IMR-90 (cell line): ENCODE measurements around the gene ABHD15. TPM values are rescaled to one million over a fixed set of nuclear protein-coding genes. Genes with fewer than 3 reads are reported as not detected.

ENCODE experiments used
- ATAC-seq: fragments of 200-7000 bp; cut with Tn5 transposase; 2 replicates; pipeline ENCODE4 v1.9.1; 2020; ENCODE audit warnings: low read depth, mild to moderate bottlenecking, moderate library complexity
- BruUV-seq: library from RNA; stranded (reverse); fragments of 400-500 nt; replicated peaks from 2 replicates; lab custom pipeline; 2021; lab: Mats Ljungman, UMichigan
- CTCF ChIA-PET: fragments of 300-600 bp; formaldehyde crosslinking; extraction: SDS; loops from one replicate; lab custom pipeline; 2021; ENCODE audit warnings: antibody characterized with exemption; lab: Yijun Ruan, JAX
- POLR2A ChIA-PET: fragments of 300-600 bp; sonication (Branson Sonifier 250); formaldehyde crosslinking; loops from one replicate; lab custom pipeline; 2022; ENCODE audit warnings: antibody characterized with exemption; ENCODE audit not compliant: unreplicated experiment; lab: Charles Lee
- DNase-seq: peaks from one replicate; pipeline ENCODE4 v3.0.0; 2013
- H2AFZ ChIP-seq: replicated peaks from 2 replicates; pipeline ENCODE3; 2013; ENCODE audit warnings: low read length, mild to moderate bottlenecking; ENCODE audit not compliant: poor library complexity
- H2AK5ac ChIP-seq: 2 replicates; pipeline ENCODE4 v1.6.1; 2013; ENCODE audit warnings: low read depth, low read length, inconsistent platforms
- H2AK9ac ChIP-seq: replicated peaks from 2 replicates; pipeline ENCODE3; 2013; ENCODE audit warnings: mild to moderate bottlenecking, low read depth, low read length, moderate library complexity; ENCODE audit not compliant: poor library complexity
- H2BK120ac ChIP-seq: 2 replicates; pipeline ENCODE4 v1.6.1; 2013; ENCODE audit warnings: low read depth, low read length, inconsistent platforms
- H2BK15ac ChIP-seq: 3 replicates; pipeline ENCODE4 v1.6.1; 2013; ENCODE audit warnings: low read depth, low read length, inconsistent platforms
- H2BK20ac ChIP-seq: 2 replicates; pipeline ENCODE4 v1.6.1; 2013; ENCODE audit warnings: low read depth, mild to moderate bottlenecking, inconsistent platforms, low read length, moderate library complexity
- H2BK5ac ChIP-seq: 2 replicates; pipeline ENCODE4 v1.6.1; 2013; ENCODE audit warnings: mild to moderate bottlenecking, low read depth, low read length, inconsistent platforms; ENCODE audit not compliant: poor library complexity, severe bottlenecking
- H3K14ac ChIP-seq: replicated peaks from 2 replicates; pipeline ENCODE4 v1.6.1; 2013; ENCODE audit warnings: low read depth, low read length, inconsistent platforms
- H3K18ac ChIP-seq: 2 replicates; pipeline ENCODE4 v1.6.1; 2013; ENCODE audit warnings: low read depth, low read length, control low read depth
- H3K23ac ChIP-seq: 2 replicates; pipeline ENCODE4 v1.6.1; 2013; ENCODE audit warnings: low read depth, low read length, inconsistent platforms
- H3K27ac ChIP-seq: 2 replicates; pipeline ENCODE4 v1.5.1; 2013; ENCODE audit warnings: mild to moderate bottlenecking, control low read depth, low read length; ENCODE audit not compliant: insufficient read depth
- H3K27me3 ChIP-seq: 2 replicates; pipeline ENCODE4 v1.6.1; 2013; ENCODE audit warnings: low read length; ENCODE audit not compliant: control insufficient read depth, insufficient read depth
- H3K36me3 ChIP-seq: 2 replicates; pipeline ENCODE4 v1.6.1; 2013; ENCODE audit warnings: low read length, mixed read lengths; ENCODE audit not compliant: control insufficient read depth, insufficient read depth
- H3K4ac ChIP-seq: 2 replicates; pipeline ENCODE4 v1.6.1; 2013; ENCODE audit warnings: low read depth, low read length, inconsistent platforms
- H3K4me1 ChIP-seq: 2 replicates; pipeline ENCODE4 v1.6.1; 2013; ENCODE audit warnings: low read length, mixed read lengths; ENCODE audit not compliant: control insufficient read depth, insufficient read depth
- H3K4me2 ChIP-seq: 2 replicates; pipeline ENCODE4 v1.6.1; 2013; ENCODE audit warnings: low read depth, mild to moderate bottlenecking, control low read depth, low read length, moderate library complexity
- H3K4me3 ChIP-seq: 2 replicates; pipeline ENCODE4 v1.5.1; 2013; ENCODE audit warnings: low read depth, mild to moderate bottlenecking, control low read depth, low read length, moderate library complexity; ENCODE audit not compliant: insufficient read depth
- H3K56ac ChIP-seq: 2 replicates; pipeline ENCODE4 v1.6.1; 2013; ENCODE audit warnings: low read length, inconsistent platforms; ENCODE audit not compliant: insufficient read depth; ENCODE audit errors: extremely low read depth
- H3K79me1 ChIP-seq, 2 experiments: 2 replicates each; pipeline ENCODE4 v1.6.1; 2013; ENCODE audit warnings: low read length in 2 of 2, inconsistent platforms in 1 of 2, low read depth in 1 of 2
- H3K9ac ChIP-seq: 2 replicates; pipeline ENCODE4 v1.6.1; 2013; ENCODE audit warnings: low read depth, low read length, control low read depth
- H3K9me1 ChIP-seq: 2 replicates; pipeline ENCODE4 v1.6.1; 2013; ENCODE audit warnings: low read length, inconsistent platforms; ENCODE audit not compliant: insufficient read depth
- H3K9me3 ChIP-seq: 2 replicates; pipeline ENCODE4 v1.6.1; 2013; ENCODE audit warnings: low read length; ENCODE audit not compliant: control insufficient read depth, insufficient read depth
- H4K20me1 ChIP-seq: 2 replicates; pipeline ENCODE4 v1.6.1; 2013; ENCODE audit warnings: low read length, inconsistent platforms; ENCODE audit not compliant: insufficient read depth
- H4K5ac ChIP-seq: 2 replicates; pipeline ENCODE4 v1.6.1; 2013; ENCODE audit warnings: mild to moderate bottlenecking, low read depth, low read length, control low read depth
- H4K8ac ChIP-seq, 2 experiments: 2 replicates each; pipeline ENCODE4 v1.6.1; 2013; ENCODE audit warnings: low read depth in 2 of 2, low read length in 2 of 2, control low read depth in 1 of 2, inconsistent platforms in 1 of 2
- H4K91ac ChIP-seq: 2 replicates; pipeline ENCODE4 v1.6.1; 2013; ENCODE audit warnings: low read depth, low read length, inconsistent platforms; ENCODE audit not compliant: insufficient read depth
- CEBPB ChIP-seq: IDR thresholded peaks from 2 replicates; pipeline ENCODE4 v1.6.1; 2012; ENCODE audit warnings: low read depth, low read length, improper control_type of control experiment
- CHD1 ChIP-seq: IDR thresholded peaks from 2 replicates; pipeline ENCODE4 v1.6.1; 2012; ENCODE audit warnings: low read depth, low read length, improper control_type of control experiment
- CTCF ChIP-seq: conservative IDR thresholded peaks from 2 replicates; pipeline ENCODE4 v1.5.1; 2012; ENCODE audit warnings: mild to moderate bottlenecking, low read depth, low read length, improper control_type of control experiment
- FOS ChIP-seq: fragments of 150-350 bp; IDR thresholded peaks from 2 replicates; pipeline ENCODE4 v1.6.1; 2016; ENCODE audit warnings: low read depth, low read length
- MAFK ChIP-seq: IDR thresholded peaks from 2 replicates; pipeline ENCODE4 v1.6.1; 2012; ENCODE audit warnings: low read depth, low read length, improper control_type of control experiment
- MAZ ChIP-seq: IDR thresholded peaks from 2 replicates; pipeline ENCODE4 v1.6.1; 2012; ENCODE audit warnings: low read depth, mild to moderate bottlenecking, low read length, improper control_type of control experiment, moderate library complexity, borderline replicate concordance
- MXI1 ChIP-seq: IDR thresholded peaks from 2 replicates; pipeline ENCODE4 v1.6.1; 2012; ENCODE audit warnings: low read depth, mild to moderate bottlenecking, low read length, moderate library complexity, borderline replicate concordance
- NFE2L2 ChIP-seq: fragments of 150-350 bp; IDR thresholded peaks from 2 replicates; pipeline ENCODE4 v1.6.1; 2016; ENCODE audit warnings: low read depth, mild to moderate bottlenecking, low read length
- POLR2A ChIP-seq: IDR thresholded peaks from 2 replicates; pipeline ENCODE4 v1.6.1; 2012; ENCODE audit warnings: mild to moderate bottlenecking, low read depth, low read length
- RAD21 ChIP-seq: IDR thresholded peaks from 2 replicates; pipeline ENCODE4 v1.6.1; 2012; ENCODE audit warnings: low read length, improper control_type of control experiment
- RFX5 ChIP-seq: IDR thresholded peaks from 2 replicates; pipeline ENCODE4 v1.8.0; 2012; ENCODE audit warnings: low read depth, mild to moderate bottlenecking, low read length, moderate library complexity
- SMC3 ChIP-seq: fragments of 150-350 bp; IDR thresholded peaks from 2 replicates; pipeline ENCODE4 v1.6.1; 2016; ENCODE audit warnings: low read depth, mild to moderate bottlenecking, antibody characterized with exemption, low read length, moderate library complexity
- WGBS, 2 experiments: methylation state at CpG; one replicate each; pipeline versions ENCODE4 v1.1.5 to v1.1.7; 2013; ENCODE audit warnings: missing lambda C conversion rate in 2 of 2; ENCODE audit not compliant: insufficient read length in 1 of 2; ENCODE audit errors: extremely low coverage in 2 of 2; 5-methylcytosine and 5-hydroxymethylcytosine counted together
- dilution Hi-C: fragments of 300-500 bp; cut with HindIII; formaldehyde crosslinking; loops from one replicate; pipeline ENCODE4 v1.14.3; 2018; ENCODE audit warnings: low sequenced_read_pairs; ENCODE audit not compliant: unreplicated experiment
- in situ Hi-C: fragments of 300-500 bp; cut with MboI; formaldehyde crosslinking; loops from 3 replicates; pipeline ENCODE4 v1.14.3; 2019; ENCODE audit warnings: low sequenced_read_pairs, inconsistent platforms, mixed read lengths
- intact Hi-C: fragments of 100-400 bp; cut with micrococcal nuclease; formaldehyde crosslinking; loops from 2 replicates; pipeline ENCODE4 v1.10.0; 2022
- polyA plus RNA-seq, 3 experiments: library from polyadenylated mRNA; depleted of rRNA; stranded (reverse); fragments of >200 nt; gene quantifications; 2 replicates each; pipeline ENCODE4 v1.2.3, GENCODE V29; 2012; ENCODE audit warnings: low replicate concordance in 1 of 3
- total RNA-seq: library from RNA; depleted of rRNA; stranded (reverse); fragments of >200 nt; gene quantifications from 2 replicates; pipeline ENCODE4 v1.2.3, GENCODE V29; 2012
- TF ChIP-seq, protein P1 (sequence below): fragments of 150-350 bp; IDR thresholded peaks from 2 replicates; pipeline ENCODE4 v1.6.1; 2017; ENCODE audit warnings: mild to moderate bottlenecking, antibody characterized with exemption, low read length, low read depth

ABHD15 gene
- total and polyA plus RNA-seq, 2 of the 4 experiments (the other 2 are of a cell fraction), result 3.2 to 4.6 TPM

- DNase-seq, result no peak
- Histone ChIP-seq H3K79me1 (0 out of 4 replicates have a peak, but pooled peaks cover 0 to 3% of the 10 kb centered on the region in 2 experiments), H2BK5ac (no peak overlapping the region), H3K14ac (no peak overlapping the region), H4K91ac (no peak overlapping the region), H3K56ac (no peak overlapping the region), H3K27me3 (no peaks in the 10 kb centered on the region), H2AFZ (no peak overlapping the region), H3K27ac (no peak overlapping the region), H3K9ac (no peak overlapping the region), H3K4me2 (no peak overlapping the region), H4K20me1 (no peaks in the 10 kb centered on the region; the same call in 1 of the 2 replicates), H3K23ac (no peak overlapping the region), H3K4me3 (no peak overlapping the region), H2AK5ac (no peak overlapping the region), H2BK15ac (no peak overlapping the region), H2BK120ac (no peak overlapping the region), H3K4me1 (peaks cover 1% of the 10 kb centered on the region; the same call in 1 of the 2 replicates), H4K8ac (no peak overlapping the region), H2BK20ac (no peak overlapping the region), H3K4ac (no peak overlapping the region), H2AK9ac (no peak overlapping the region), H3K18ac (no peak overlapping the region), H4K5ac (no peak overlapping the region), H3K9me3 (no peaks in the 10 kb centered on the region), H3K9me1 (no peaks in the 10 kb centered on the region), H3K36me3 (no peaks in the 10 kb centered on the region)
- dilution Hi-C loops (no loop called here), intact Hi-C loops (no loop called here), in situ Hi-C loops (no loop called here)
- CTCF ChIA-PET, result interaction anchor here (1.0 to 1.5 kb wide), 2 partner anchors 14 to 186 kb away, joined by 3 to 4 read pairs (median 3); no protein-coding TSS in a partner anchor
- no peak for TF ChIP-seq CEBPB
- no peak for TF ChIP-seq RFX5
- no peak for TF ChIP-seq MXI1
- TF ChIP-seq CHD1, result no peak
- TF ChIP-seq MAZ, result no peak
- TF ChIP-seq SMC3, result no peak
- no peak for TF ChIP-seq MAFK
- TF ChIP-seq, protein P1, sequence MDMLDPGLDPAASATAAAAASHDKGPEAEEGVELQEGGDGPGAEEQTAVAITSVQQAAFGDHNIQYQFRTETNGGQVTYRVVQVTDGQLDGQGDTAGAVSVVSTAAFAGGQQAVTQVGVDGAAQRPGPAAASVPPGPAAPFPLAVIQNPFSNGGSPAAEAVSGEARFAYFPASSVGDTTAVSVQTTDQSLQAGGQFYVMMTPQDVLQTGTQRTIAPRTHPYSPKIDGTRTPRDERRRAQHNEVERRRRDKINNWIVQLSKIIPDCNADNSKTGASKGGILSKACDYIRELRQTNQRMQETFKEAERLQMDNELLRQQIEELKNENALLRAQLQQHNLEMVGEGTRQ, result no peak
- no peak for TF ChIP-seq POLR2A
- no peak for TF ChIP-seq CTCF
- TF ChIP-seq NFE2L2, result no peak
- TF ChIP-seq RAD21, result no peak
- no peak for TF ChIP-seq FOS
- no TSS peak for BruUV-seq
- ATAC-seq, result no peak
- POLR2A ChIA-PET, result no interaction called here
- WGBS, 2 experiments, result 100% methylated on average over 1 of the region's 3 CpGs; no CpG with 5 or more reads in 1 of the 2 experiments
Observed at GRCh38 chr17:29555840-29556239, 11.0 kb downstream of the ABHD15 start.
